Fibroblast of mammary gland (primary cell): ENCODE measurements around the gene LASP1.
A peak's percentile ranks its signal among the peaks of the same experiment; 100 is the strongest.
"Not testable (repeated sequence)": the region's sequence is repeated elsewhere in the genome, so short reads cannot be mapped to it uniquely, and the experiment has no call there.

Experiments used
- DNase-seq: peaks from one replicate; pipeline ENCODE4 v3.0.0-alpha.2; 2010; ENCODE audit warnings: low read depth
- H3K4me3 ChIP-seq: 2 replicates; pipeline ENCODE4 v1.5.1; 2011; ENCODE audit warnings: low read depth, mild to moderate bottlenecking, low read length, moderate library complexity; ENCODE audit not compliant: control insufficient read depth
- CTCF ChIP-seq: conservative IDR thresholded peaks from 2 replicates; pipeline ENCODE4 v1.5.1; 2011; ENCODE audit warnings: low read depth, low read length, inconsistent platforms; ENCODE audit not compliant: control insufficient read depth, insufficient read depth

Gene LASP1

GRCh38 chr17:38905375-38905774 lies 35.5 kb downstream of the LASP1 start:
- H3K4me3 ChIP-seq: no peak overlapping the region
- no peak for DNase-seq
- no peak for TF ChIP-seq CTCF

- DNase-seq: peak; percentile 37
- no peak for TF ChIP-seq CTCF
- H3K4me3 ChIP-seq: no peak overlapping the region
Observed at GRCh38 chr17:38906460-38907228, 36.8 kb downstream of the LASP1 start.

- no peak overlapping the region for H3K4me3 ChIP-seq
- TF ChIP-seq CTCF: no peak
- DNase-seq: no peak
Observed at GRCh38 chr17:38907930-38908675, 38.2 kb downstream of the LASP1 start.

- no peak for DNase-seq
- H3K4me3 ChIP-seq: no peak overlapping the region
- TF ChIP-seq CTCF: no peak
Observed at GRCh38 chr17:38908676-38909181, 38.9 kb downstream of the LASP1 start.

GRCh38 chr17:38910325-38910724 lies 40.5 kb downstream of the LASP1 start:
- no peak for DNase-seq
- TF ChIP-seq CTCF: no peak
- no peak overlapping the region for H3K4me3 ChIP-seq

- H3K4me3 ChIP-seq: no peak overlapping the region
- DNase-seq: no peak
- no peak for TF ChIP-seq CTCF
Observed at GRCh38 chr17:38911081-38911730, 41.3 kb downstream of the LASP1 start.

GRCh38 chr17:38911731-38912081 lies 41.8 kb downstream of the LASP1 start:
- not testable (repeated sequence) for H3K4me3 ChIP-seq, DNase-seq
